Measurements from ENCODE around the gene ADPRS.
A peak's percentile ranks its signal among the peaks of the same experiment; 100 is the strongest.

The ADPRS gene

DNA sequence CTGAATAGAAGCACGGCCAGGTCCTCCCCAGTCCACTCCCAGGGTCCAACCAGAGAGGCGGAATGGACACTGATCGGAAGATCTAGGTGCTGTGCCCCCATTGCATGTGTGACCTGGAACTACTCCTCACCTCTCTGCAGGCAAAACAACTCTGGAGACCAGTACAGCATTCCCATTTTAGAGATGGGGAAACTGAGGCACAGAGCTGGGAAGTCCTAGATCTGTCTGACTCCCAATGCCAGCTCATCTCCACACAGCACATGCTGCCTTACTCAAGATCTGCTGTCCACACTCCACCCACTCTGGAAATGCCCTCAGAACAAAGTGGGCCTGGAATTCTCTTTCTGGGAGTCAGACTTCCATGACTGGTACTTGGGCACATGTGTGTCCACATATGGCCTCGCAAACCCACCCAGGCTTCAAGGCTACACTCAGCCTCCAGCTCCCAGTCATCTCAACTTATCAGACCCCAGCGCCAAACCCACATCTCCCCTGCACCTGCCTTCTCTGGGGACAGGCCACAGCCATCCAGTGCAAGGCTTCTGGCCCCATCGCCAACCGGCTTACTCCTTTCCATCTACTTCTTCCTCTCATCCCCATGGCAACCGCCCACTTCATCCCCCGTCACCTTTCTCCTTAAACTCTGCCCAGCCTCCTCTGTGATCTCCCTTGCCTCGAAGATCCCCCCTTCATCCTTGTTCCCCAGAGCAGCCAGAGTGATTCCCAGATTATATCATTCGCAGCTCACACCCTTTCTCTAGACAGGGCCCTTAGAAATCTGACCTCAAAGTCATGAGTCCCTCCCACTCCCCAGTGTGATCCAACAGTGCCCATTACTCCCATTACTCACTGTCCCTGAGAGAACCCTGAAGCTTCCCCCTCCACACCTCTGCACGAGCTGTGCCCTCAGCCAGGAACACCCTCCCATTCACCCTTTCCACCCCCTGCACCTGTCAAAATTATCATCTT lies 33.7 kb downstream of the ADPRS start (continued):
- TF ChIP-seq ZBTB21 (tag by site-specific recombination; IDR thresholded peaks at IDR 0.05): no peak
- TF ChIP-seq ZNF223 (tag by site-specific recombination; IDR thresholded peaks at IDR 0.05): no peak
- no peak for TF ChIP-seq SETDB1 (IDR thresholded peaks at IDR 0.05; ENCODE audit: insufficient read length, low read length)
- TF ChIP-seq, protein P1, sequence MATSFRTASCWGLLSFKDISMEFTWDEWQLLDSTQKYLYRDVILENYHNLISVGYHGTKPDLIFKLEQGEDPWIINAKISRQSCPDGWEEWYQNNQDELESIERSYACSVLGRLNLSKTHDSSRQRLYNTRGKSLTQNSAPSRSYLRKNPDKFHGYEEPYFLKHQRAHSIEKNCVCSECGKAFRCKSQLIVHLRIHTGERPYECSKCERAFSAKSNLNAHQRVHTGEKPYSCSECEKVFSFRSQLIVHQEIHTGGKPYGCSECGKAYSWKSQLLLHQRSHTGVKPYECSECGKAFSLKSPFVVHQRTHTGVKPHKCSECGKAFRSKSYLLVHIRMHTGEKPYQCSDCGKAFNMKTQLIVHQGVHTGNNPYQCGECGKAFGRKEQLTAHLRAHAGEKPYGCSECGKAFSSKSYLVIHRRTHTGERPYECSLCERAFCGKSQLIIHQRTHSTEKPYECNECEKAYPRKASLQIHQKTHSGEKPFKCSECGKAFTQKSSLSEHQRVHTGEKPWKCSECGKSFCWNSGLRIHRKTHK (tag by site-specific recombination; IDR thresholded peaks at IDR 0.05): no peak
- TF ChIP-seq EGR2 (tag by site-specific recombination; IDR thresholded peaks at IDR 0.05; ENCODE audit: low read depth): peak; percentile 51; the same call in 1 of the 2 replicates

DNA sequence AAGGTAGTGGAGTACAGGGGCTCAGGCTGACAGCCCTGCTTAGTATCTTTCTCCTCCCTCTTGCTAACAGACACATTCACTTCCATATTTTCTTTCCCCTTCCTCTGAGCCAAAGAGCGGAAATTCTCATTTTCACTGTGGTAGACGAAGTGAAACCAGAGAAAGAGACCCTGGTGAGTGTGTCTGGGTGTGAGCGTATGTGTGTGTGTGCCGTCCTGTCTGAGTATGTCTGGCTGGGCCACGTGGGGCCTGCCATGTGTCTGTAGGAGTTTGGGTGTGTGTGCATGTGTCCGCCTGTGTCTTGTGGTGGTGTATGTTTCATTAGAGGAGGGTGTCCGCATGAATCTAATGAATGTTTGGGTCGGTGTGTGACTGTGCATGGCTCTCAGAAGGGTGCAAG lies 34.7 kb downstream of the ADPRS start:
- ChIA-PET POLR2A (no interaction called here), CTCF (interaction anchor here (1.4 kb wide), 1 partner anchor 11 kb away, joined by 8 read pairs; no protein-coding TSS in a partner anchor)

DNA sequence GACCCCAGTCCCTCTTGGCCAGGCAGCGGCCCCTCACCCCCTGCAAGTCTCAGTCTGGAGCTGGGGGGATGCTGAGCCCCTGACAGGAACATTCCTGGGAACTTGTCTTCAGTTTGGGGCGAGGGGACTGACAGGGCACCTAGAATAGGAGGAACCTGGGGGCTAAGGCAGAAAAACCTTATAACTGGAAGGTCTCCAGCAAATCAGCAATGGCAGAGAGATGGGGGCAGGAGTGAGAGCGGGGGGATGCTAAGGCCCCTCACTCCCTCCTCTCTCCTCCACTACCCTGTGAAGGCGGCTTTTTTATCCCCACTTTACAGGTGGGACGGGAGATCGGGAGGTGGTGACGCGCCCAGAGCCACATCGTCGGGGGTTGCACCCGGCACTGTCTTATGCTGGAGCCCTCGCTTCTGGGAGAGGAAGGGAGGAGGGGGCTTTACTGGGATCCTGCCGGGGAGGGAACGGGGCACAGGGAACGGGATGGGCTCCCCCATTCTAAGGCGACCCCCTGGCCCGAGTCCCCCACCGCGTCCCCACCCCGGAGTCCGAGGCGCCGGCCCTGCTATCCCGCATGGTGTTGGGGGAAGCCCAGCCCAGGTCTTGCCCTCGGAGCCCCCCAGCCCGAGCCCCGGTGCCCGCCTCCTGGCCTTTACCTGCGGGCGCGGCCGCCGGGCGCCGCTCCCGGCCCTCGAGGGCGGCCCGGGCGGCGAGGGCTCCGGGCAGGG lies 35.9 kb downstream of the ADPRS start:
- no peak overlapping the region for H3K4me3 ChIP-seq (ENCODE audit: low read depth, low read length)

More for the DNA sequence above, 34.7 kb downstream of the ADPRS start:
- H3K27ac ChIP-seq (ENCODE audit: extremely low read depth, low read depth, low read length): no peak overlapping the region
- no peaks in the 10 kb centered on the region for H3K4me1 ChIP-seq (ENCODE audit: control insufficient read depth, insufficient read depth, low read length)
- H3K9me3 ChIP-seq (ENCODE audit: control insufficient read depth, insufficient read depth, low read depth, low read length): no peaks in the 10 kb centered on the region
- H3K4me3 ChIP-seq (ENCODE audit: low read depth, low read length): no peak overlapping the region
- no peaks in the 10 kb centered on the region for H3K36me3 ChIP-seq (ENCODE audit: control insufficient read depth in 2 of 2, insufficient read depth in 1 of 2, low read length in 2 of 2)
- TF ChIP-seq PRDM1 (tag by site-specific recombination; IDR thresholded peaks at IDR 0.05) (peak; percentile 36; the same call in 1 of the 2 replicates), ZFP3 (tag by site-specific recombination; IDR thresholded peaks at IDR 0.05; ENCODE audit: low read depth) (0 out of 2 replicates have a peak, but pooled peaks have one; percentile 32), ZSCAN23 (tag by site-specific recombination; IDR thresholded peaks at IDR 0.05) (no peak)

More for the DNA sequence above, 35.9 kb downstream of the ADPRS start:
- no peaks in the 10 kb centered on the region for H3K36me3 ChIP-seq (ENCODE audit: control insufficient read depth in 2 of 2, insufficient read depth in 1 of 2, low read length in 2 of 2)
- CTCF ChIA-PET: interaction anchor here (0.6 to 1.0 kb wide), 3 partner anchors 8 to 242 kb away, joined by 3 to 4 read pairs (median 3); no protein-coding TSS in a partner anchor
- H3K4me1 ChIP-seq (ENCODE audit: control insufficient read depth, insufficient read depth, low read length): no peaks in the 10 kb centered on the region
- no peaks in the 10 kb centered on the region for H3K9me3 ChIP-seq (ENCODE audit: control insufficient read depth, insufficient read depth, low read depth, low read length)
- TF ChIP-seq BCL11B (tag by site-specific recombination; IDR thresholded peaks at IDR 0.05; ENCODE audit: low read depth): no peak
- TF ChIP-seq ZNF747 (tag by site-specific recombination; IDR thresholded peaks at IDR 0.05): no peak
- TF ChIP-seq KLF1 (tag by site-specific recombination; IDR thresholded peaks at IDR 0.05): no peak
- no peak for TF ChIP-seq ZNF501 (tag by site-specific recombination; IDR thresholded peaks at IDR 0.05)
- TF ChIP-seq GLI2 (tag by site-specific recombination; IDR thresholded peaks at IDR 0.05; ENCODE audit: borderline replicate concordance, low read depth): no peak
- TF ChIP-seq, protein P2, sequence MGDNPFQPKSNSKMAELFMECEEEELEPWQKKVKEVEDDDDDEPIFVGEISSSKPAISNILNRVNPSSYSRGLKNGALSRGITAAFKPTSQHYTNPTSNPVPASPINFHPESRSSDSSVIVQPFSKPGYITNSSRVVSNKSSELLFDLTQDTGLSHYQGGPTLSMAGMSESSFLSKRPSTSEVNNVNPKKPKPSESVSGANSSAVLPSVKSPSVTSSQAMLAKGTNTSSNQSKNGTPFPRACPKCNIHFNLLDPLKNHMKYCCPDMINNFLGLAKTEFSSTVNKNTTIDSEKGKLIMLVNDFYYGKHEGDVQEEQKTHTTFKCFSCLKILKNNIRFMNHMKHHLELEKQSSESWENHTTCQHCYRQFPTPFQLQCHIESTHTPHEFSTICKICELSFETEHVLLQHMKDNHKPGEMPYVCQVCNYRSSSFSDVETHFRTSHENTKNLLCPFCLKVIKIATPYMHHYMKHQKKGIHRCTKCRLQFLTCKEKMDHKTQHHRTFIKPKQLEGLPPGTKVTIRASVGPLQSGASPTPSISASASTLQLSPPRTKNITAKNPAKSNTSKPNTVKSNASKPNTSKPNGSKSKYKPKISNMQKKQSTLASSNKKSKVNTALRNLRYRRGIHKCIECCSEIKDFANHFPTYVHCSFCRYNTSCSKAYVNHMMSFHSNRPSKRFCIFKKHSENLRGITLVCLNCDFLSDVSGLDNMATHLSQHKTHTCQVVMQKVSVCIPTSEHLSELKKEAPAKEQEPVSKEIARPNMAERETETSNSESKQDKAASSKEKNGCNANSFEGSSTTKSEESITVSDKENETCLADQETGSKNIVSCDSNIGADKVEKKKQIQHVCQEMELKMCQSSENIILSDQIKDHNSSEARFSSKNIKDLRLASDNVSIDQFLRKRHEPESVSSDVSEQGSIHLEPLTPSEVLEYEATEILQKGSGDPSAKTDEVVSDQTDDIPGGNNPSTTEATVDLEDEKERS (tag by site-specific recombination; IDR thresholded peaks at IDR 0.05): no peak
- no peak for TF ChIP-seq ZIC2 (tag by site-specific recombination; IDR thresholded peaks at IDR 0.05)
- TF ChIP-seq ZNF239 (tag by site-specific recombination; IDR thresholded peaks at IDR 0.05): no peak
- no peak for TF ChIP-seq ZNF530 (tag by site-specific recombination; IDR thresholded peaks at IDR 0.05; ENCODE audit: low read depth)
- TF ChIP-seq ZNF214 (tag by site-specific recombination; IDR thresholded peaks at IDR 0.05; ENCODE audit: borderline replicate concordance): no peak
- no peak for TF ChIP-seq ZNF629 (tag by site-specific recombination; IDR thresholded peaks at IDR 0.05)
- TF ChIP-seq, protein P3, sequence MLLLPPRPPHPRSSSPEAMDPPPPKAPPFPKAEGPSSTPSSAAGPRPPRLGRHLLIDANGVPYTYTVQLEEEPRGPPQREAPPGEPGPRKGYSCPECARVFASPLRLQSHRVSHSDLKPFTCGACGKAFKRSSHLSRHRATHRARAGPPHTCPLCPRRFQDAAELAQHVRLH (tag by site-specific recombination; IDR thresholded peaks at IDR 0.05): no peak
- TF ChIP-seq GLIS1 (tag by site-specific recombination; IDR thresholded peaks at IDR 0.05): no peak
- TF ChIP-seq ZNF292 (tag by site-specific recombination; IDR thresholded peaks at IDR 0.05; ENCODE audit: borderline replicate concordance, low read depth): no peak
- POLR2A ChIA-PET: no interaction called here
- H3K27ac ChIP-seq (ENCODE audit: extremely low read depth, low read depth, low read length): no peak overlapping the region

All from HEK293 (cell line).